Right cardiac atrium (tissue), 5 donors: ENCODE measurements around the gene UAP1. TPM values are rescaled to one million over a fixed set of nuclear protein-coding genes. Genes with fewer than 3 reads are reported as not detected.

Experiments used
- ATAC-seq, 2 donors: fragments of 200-7000 bp; cut with Tn5 transposase; one replicate each; pipeline versions ENCODE4 v1.8.0 to v1.9.1; 2020; ENCODE audit warnings: moderate library complexity in 2 of 2, mild to moderate bottlenecking in 1 of 2
- DNase-seq, 3 donors: peaks; one replicate each; pipeline ENCODE4 v3.0.0-alpha.2; 2020
- H3K27ac ChIP-seq: one replicate; pipeline ENCODE4 v1.5.1; 2013; ENCODE audit warnings: mild to moderate bottlenecking, low read length, control low read depth, moderate library complexity
- H3K27me3 ChIP-seq: one replicate; pipeline ENCODE4 v1.6.1; 2013; ENCODE audit not compliant: control insufficient read depth, insufficient read depth
- H3K4me1 ChIP-seq: one replicate; pipeline ENCODE4 v1.6.1; 2013; ENCODE audit warnings: low read length; ENCODE audit not compliant: control insufficient read depth, insufficient read depth
- H3K4me3 ChIP-seq: one replicate; pipeline ENCODE4 v1.5.1; 2013; ENCODE audit warnings: low read length, control low read depth
- H3K9me3 ChIP-seq: one replicate; pipeline ENCODE4 v1.6.1; 2013; ENCODE audit warnings: low read length; ENCODE audit not compliant: control insufficient read depth
- WGBS: extraction: QIAGEN DNeasy Blood & Tissue Kit; methylation state at CpG from one replicate; pipeline ENCODE4 v1.1.7; 2013; 5-methylcytosine and 5-hydroxymethylcytosine counted together
- intact Hi-C, 4 donors: fragments of 100-400 bp; cut with DNase I; formaldehyde crosslinking; loops; one replicate each; pipeline versions ENCODE4 v1.11.0 to v1.14.0; 2022 to 2023
- long read RNA-seq, 4 donors: library from polyadenylated mRNA; unstranded; transcript quantifications; one replicate each; pipeline ENCODE4 v2.0.0, GENCODE V29; 2020 to 2021
- polyA plus RNA-seq: library from polyadenylated mRNA; stranded (reverse); fragments of 200-250 nt; gene quantifications from one replicate; pipeline ENCODE4 v1.2.3, GENCODE V29; 2013
- total RNA-seq, 4 donors: library from RNA; stranded (reverse); fragmentation: NEBNext Ultra II Directional; extraction: Animal tissue kit (Norgen Biotek cat#: 25700); gene quantifications; one replicate each; pipeline ENCODE4 v1.2.1, GENCODE V29; 2021
- donor health status: healthy with polysubstance abuse.
- donor health status: DM: no; HTN: yes; CAD: no.
- donor health status: DM: no; HTN: no; CAD: no.
- donor health status: DM: no; HTN: yes; CAD: no; lungs with severe emphysema.
- donor health status: DM: yes; HTN: yes; CAD: no.

UAP1 gene
- 10 to 100 TPM; 23.9 to 51.4 (median 30.1) TPM for total RNA-seq
- polyA plus RNA-seq, result 32.7 TPM
- long read RNA-seq, donor 1, transcript UAP1-201 (11 exons, 2,377 nt), result major isoform, 40 of 59 reads
- long read RNA-seq, donor 1, transcript UAP1-204 (10 exons, 2,294 nt), result minor isoform, 6 of 59 reads
- long read RNA-seq, donor 1, partial matches to known transcripts, result 3 of 59 reads
- long read RNA-seq, donor 1, other reads (novel, unspliced or antisense), result 10 of 59 reads
- long read RNA-seq, donor 2, transcript UAP1-201 (11 exons, 2,377 nt), result major isoform, 28 of 37 reads
- long read RNA-seq, donor 2, partial matches to known transcripts, result 0 of 37 reads
- long read RNA-seq, donor 2, other reads (novel, unspliced or antisense), result 6 of 37 reads
- long read RNA-seq, donor 3, transcript UAP1-204 (10 exons, 2,294 nt), result minor isoform, 5 of 164 reads
- long read RNA-seq, donor 3, transcript UAP1-201 (11 exons, 2,377 nt), result major isoform, 112 of 164 reads
- long read RNA-seq, donor 3, partial matches to known transcripts, result 4 of 164 reads
- long read RNA-seq, donor 3, other reads (novel, unspliced or antisense), result 39 of 164 reads
- long read RNA-seq, donor 4, transcript UAP1-201 (11 exons, 2,377 nt), result major isoform, 23 of 31 reads
- long read RNA-seq, donor 4, partial matches to known transcripts, result 1 of 31 reads
- long read RNA-seq, donor 4, other reads (novel, unspliced or antisense), result 5 of 31 reads

GRCh38 chr1:162561616-162562469 is at the start of gene UAP1:
UAP1 (plus strand) TSS chr1:162561722; CDS start chr1:162566069, 4,347 bp downstream.
- H3K4me3 ChIP-seq, result peak within 1 kb of the TSS; percentile 53
- no peaks in the 10 kb centered on the region for H3K9me3 ChIP-seq
- no peaks in the 10 kb centered on the region for H3K27me3 ChIP-seq
- peaks cover 2% of the 10 kb centered on the region for H3K4me1 ChIP-seq
- under 1% methylated on average over 69 of the region's 69 CpGs for WGBS
- H3K27ac ChIP-seq, result peak within 1 kb of the TSS; percentile 93
- no peak for DNase-seq
- intact Hi-C loops, result loop anchor here in 1 of 4 donors (10.0 kb wide), 1 partner anchor 57 kb away; no protein-coding TSS in a partner anchor
- ATAC-seq, result peak; percentile 46 to 53

GRCh38 chr1:162527314-162527713 is 34.2 kb upstream of the UAP1 start:
- no peak overlapping the region for H3K27ac ChIP-seq
- intact Hi-C loops, result no loop called here
- no peaks in the 10 kb centered on the region for H3K4me1 ChIP-seq
- H3K9me3 ChIP-seq, result no peaks in the 10 kb centered on the region
- no peak overlapping the region for H3K4me3 ChIP-seq
- H3K27me3 ChIP-seq, result no peaks in the 10 kb centered on the region
- ATAC-seq (no peak), DNase-seq (no peak)

DNA sequence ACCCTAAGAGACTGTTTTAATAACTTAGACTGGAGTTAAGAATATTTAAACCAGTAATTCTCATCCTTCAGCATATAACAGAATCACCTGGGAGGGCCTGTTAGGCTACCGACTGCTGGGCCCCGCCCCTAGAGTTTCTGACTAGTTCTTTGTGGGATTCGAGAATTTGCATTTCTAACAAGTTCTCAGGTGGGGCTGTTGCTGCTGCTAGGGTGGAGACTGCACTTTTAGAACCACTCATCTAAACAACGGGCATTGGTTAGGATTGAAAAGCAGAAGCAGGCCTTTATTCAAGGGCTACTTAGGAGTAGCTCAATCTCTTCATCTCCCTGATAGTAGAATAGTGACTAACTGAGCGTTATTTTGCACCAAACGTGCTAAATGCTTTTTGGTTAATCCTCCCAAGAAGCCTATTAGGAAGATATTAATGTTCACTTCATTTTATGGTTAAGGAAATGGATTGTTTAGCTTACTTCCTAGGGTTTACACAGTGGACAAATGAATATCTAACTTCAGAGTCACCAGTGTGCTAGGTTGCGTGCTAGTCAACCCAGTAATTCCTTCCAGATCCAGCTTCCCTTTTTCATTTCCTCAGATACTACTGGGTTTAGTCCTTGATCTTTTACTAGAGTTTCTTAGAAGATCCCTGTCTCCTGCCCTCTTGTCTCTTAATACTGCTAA is 31.1 kb upstream of the UAP1 start:
- intact Hi-C loops, result no loop called here
- H3K4me1 ChIP-seq, result no peaks in the 10 kb centered on the region
- ATAC-seq, result no peak
- DNase-seq, result no peak
- no peak overlapping the region for H3K4me3 ChIP-seq
- H3K27me3 ChIP-seq, result no peaks in the 10 kb centered on the region
- 79% methylated on average over 7 of the region's 7 CpGs for WGBS
- H3K9me3 ChIP-seq, result no peaks in the 10 kb centered on the region
- no peak overlapping the region for H3K27ac ChIP-seq

- H3K4me1 ChIP-seq, result no peaks in the 10 kb centered on the region
- ATAC-seq (no peak), DNase-seq (no peak)
- no peak overlapping the region for H3K27ac ChIP-seq
- H3K4me3 ChIP-seq, result no peak overlapping the region
- H3K9me3 ChIP-seq, result no peaks in the 10 kb centered on the region
- no peaks in the 10 kb centered on the region for H3K27me3 ChIP-seq
- intact Hi-C loops, result no loop called here
- WGBS, result 100% methylated on average over 1 of the region's 1 CpG
These were observed 30.6 kb upstream of the UAP1 start for GRCh38 chr1:162530988-162531319.

DNA sequence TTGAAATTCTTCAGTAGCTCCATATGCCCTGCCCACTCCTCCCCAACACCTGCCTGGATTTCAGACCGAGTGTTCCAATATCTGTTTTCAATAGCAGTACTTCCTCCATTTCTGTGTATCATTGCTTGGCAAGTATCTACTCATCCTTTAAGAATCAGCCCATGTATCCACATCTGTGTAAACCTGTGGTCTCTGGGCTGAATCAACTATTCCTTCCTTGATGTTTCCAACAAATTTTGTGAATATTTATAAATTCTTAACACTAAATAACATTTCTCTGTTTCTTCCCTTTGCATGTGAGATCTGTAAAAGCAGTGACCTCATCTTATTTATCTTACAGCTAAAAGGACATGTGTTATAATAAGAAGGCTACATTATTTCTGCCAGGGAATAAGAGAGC is 26.0 kb upstream of the UAP1 start:
- Histone ChIP-seq H3K4me3 (no peak overlapping the region), H3K27me3 (no peaks in the 10 kb centered on the region), H3K4me1 (no peaks in the 10 kb centered on the region), H3K9me3 (no peaks in the 10 kb centered on the region), H3K27ac (no peak overlapping the region)
- WGBS, result 58% methylated on average over 1 of the region's 1 CpG
- intact Hi-C loops, result no loop called here
- DNase-seq, result no peak
- no peak for ATAC-seq

- 93% methylated on average over 2 of the region's 2 CpGs for WGBS
- intact Hi-C loops, result no loop called here
- no peak for DNase-seq
These were observed 25.0 kb upstream of the UAP1 start for GRCh38 chr1:162536511-162536910.

DNA sequence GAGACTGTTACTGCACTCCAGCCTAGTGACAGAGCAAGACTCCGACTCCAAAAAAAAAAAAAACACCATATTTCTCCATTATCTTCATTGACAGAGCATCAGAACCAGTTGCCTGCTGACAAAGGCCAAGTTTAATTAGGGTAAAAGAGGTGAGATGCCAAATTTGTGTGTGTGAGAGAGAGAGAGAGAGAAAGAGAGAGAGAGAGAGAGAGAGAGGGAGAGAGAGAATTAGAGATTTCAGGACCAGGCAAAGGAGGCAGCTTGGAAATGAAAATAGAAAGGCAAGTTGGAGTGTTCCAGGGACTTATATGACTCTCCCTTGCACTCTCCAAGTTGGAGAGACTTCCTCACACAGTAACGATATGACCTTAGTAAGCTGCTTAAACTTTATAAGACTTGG is 24.3 kb upstream of the UAP1 start:
- ATAC-seq, result no peak
- no peak overlapping the region for H3K27ac ChIP-seq
- intact Hi-C loops, result no loop called here

More at GRCh38 chr1:162536511-162536910, 25.0 kb upstream of the UAP1 start:
- no peaks in the 10 kb centered on the region for H3K9me3 ChIP-seq
- H3K27ac ChIP-seq, result no peak overlapping the region
- no peak for ATAC-seq
- no peak overlapping the region for H3K4me3 ChIP-seq
- no peaks in the 10 kb centered on the region for H3K4me1 ChIP-seq
- H3K27me3 ChIP-seq, result no peaks in the 10 kb centered on the region

DNA sequence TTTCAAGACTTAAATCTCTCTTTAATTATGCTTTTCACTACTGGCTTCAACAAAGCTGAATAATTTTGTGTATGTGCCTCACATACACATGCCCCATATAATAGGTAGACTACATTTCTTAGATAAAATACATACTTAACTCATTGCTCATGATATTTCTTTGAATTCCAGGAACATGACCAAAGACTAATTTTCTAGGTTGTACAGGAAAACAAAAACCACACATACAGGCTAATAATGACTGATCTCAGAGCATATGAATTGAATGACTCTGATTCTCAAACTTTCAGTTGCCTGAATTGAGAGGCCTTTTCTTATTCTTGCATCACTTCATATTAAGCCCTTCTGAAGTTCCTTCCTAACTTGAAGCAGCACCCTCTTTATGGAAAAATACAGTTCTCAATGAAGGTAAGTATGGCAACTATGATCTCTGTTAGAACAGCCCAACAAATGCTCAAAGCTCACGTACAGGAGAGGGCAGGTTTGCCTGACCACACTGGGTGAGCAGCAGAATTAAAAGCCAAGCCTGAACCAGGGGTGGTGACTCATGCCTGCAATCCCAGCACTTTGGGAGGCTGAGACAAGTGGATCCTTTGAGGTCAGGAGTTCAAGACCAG is 22.6 kb upstream of the UAP1 start:
- no peak overlapping the region for H3K4me3 ChIP-seq
- H3K9me3 ChIP-seq, result no peaks in the 10 kb centered on the region
- no peaks in the 10 kb centered on the region for H3K4me1 ChIP-seq
- intact Hi-C loops, result no loop called here
- no peak overlapping the region for H3K27ac ChIP-seq
- no peaks in the 10 kb centered on the region for H3K27me3 ChIP-seq
- 88% methylated on average over 1 of the region's 1 CpG for WGBS
- no peak for ATAC-seq
- DNase-seq, result no peak

More for the DNA sequence above, 24.3 kb upstream of the UAP1 start:
- WGBS, result 79% methylated on average over 2 of the region's 2 CpGs
- Histone ChIP-seq H3K9me3 (no peaks in the 10 kb centered on the region), H3K4me1 (no peaks in the 10 kb centered on the region), H3K27me3 (no peaks in the 10 kb centered on the region), H3K4me3 (no peak overlapping the region)
- DNase-seq, result no peak

GRCh38 chr1:162541619-162542141 is 19.8 kb upstream of the UAP1 start:
- Histone ChIP-seq H3K9me3 (no peaks in the 10 kb centered on the region), H3K4me1 (no peaks in the 10 kb centered on the region), H3K4me3 (no peak overlapping the region), H3K27me3 (no peaks in the 10 kb centered on the region), H3K27ac (peak overlapping the region; percentile 30)
- intact Hi-C loops, result no loop called here
- 63% methylated on average over 5 of the region's 5 CpGs for whole genome bisulfite sequencing
- peak; percentile 90 to 96 for ATAC-seq
- peak in 2 of 3 donors; percentile 73 to 76 for DNase-seq

- ATAC-seq (no peak), DNase-seq (no peak)
- intact Hi-C loops, result no loop called here
- no peak overlapping the region for H3K27ac ChIP-seq
- WGBS, result 96% methylated on average over 3 of the region's 3 CpGs
- H3K27me3 ChIP-seq, result no peaks in the 10 kb centered on the region
- no peaks in the 10 kb centered on the region for H3K9me3 ChIP-seq
- H3K4me1 ChIP-seq, result no peaks in the 10 kb centered on the region
- H3K4me3 ChIP-seq, result no peak overlapping the region
These were observed 18.3 kb upstream of the UAP1 start for GRCh38 chr1:162543228-162543627.
